Vagina (tissue), 2 donors: Measurements from ENCODE around the gene CELF1.

Experiments
- CTCF ChIP-seq, 3 experiments: fragments of 450-650 bp in 2 of 3; fragments of 200-600 bp in 1 of 3; sonication (generic) in 1 of 3; IDR thresholded peaks; one replicate each; pipeline ENCODE4 v1.5.1; 2017 to 2019; ENCODE audit warnings: antibody characterized with exemption in 3 of 3, mild to moderate bottlenecking in 2 of 3, moderate library complexity in 2 of 3
- POLR2A ChIP-seq, 2 donors: fragments of 450-650 bp; IDR thresholded peaks; one replicate each; pipeline ENCODE4 v1.6.1; 2017; ENCODE audit warnings: antibody characterized with exemption in 2 of 2, mild to moderate bottlenecking in 2 of 2, moderate library complexity in 2 of 2

GRCh38 chr11:47426062-47426956 is 126.6 kb downstream of the CELF1 start, which contains the start of gene PSMC3:
- no peak for TF ChIP-seq CTCF (IDR thresholded peaks at IDR 0.05)
- TF ChIP-seq POLR2A (IDR thresholded peaks at IDR 0.05) = peak in 1 of 2 donors; percentile 29
